ENCODE results near the gene SLC16A5.
"Not testable (repeated sequence)": the region's sequence is repeated elsewhere in the genome, so short reads cannot be mapped to it uniquely, and the experiment has no call there.

The SLC16A5 gene

GRCh38 chr17:75113798-75114551, 26.2 kb downstream of the SLC16A5 start:
- DNase-seq: peak; percentile 59

DNA sequence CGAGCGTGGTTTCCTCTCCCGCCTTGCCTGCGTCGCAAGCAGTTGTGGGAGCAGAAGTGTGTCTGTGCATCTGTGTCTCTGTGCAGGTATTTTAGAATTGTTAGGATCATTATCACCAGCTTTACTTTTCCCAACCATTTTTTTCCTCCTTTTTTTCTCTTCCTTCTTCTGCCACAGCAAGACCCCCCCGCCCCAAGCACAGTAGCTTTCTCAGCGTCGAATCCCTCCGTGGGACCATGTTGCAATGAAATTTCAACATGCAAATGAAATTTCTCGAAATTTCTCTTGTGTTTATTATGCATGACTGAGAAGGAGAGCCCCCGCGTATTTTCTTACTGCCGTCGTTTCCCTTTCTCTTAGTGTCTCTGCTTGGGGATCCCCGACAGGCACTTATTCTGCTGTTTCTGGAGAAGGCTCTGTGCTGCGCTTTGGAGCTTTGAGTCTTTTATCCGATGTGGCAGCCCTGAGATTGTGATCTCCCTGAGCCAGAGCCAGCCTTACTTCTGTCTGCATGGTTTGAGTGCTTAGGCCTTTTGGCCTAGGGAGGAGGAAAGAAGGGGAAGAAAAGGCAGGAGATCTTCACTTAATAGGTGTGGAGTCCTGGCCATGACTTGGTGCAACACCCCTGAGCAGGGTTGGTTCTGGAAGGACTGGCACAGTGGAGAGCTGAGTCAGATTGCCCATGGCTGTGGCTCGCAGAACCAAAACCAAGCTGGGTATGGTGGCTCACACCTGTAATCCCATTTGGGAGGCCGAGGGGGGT, 27.0 kb downstream of the SLC16A5 start:
- no peak for DNase-seq

GRCh38 chr17:75115555-75115954, 27.8 kb downstream of the SLC16A5 start:
- DNase-seq: no peak

- no peak for DNase-seq
These were observed 29.0 kb downstream of the SLC16A5 start for GRCh38 chr17:75116737-75117136.

DNA sequence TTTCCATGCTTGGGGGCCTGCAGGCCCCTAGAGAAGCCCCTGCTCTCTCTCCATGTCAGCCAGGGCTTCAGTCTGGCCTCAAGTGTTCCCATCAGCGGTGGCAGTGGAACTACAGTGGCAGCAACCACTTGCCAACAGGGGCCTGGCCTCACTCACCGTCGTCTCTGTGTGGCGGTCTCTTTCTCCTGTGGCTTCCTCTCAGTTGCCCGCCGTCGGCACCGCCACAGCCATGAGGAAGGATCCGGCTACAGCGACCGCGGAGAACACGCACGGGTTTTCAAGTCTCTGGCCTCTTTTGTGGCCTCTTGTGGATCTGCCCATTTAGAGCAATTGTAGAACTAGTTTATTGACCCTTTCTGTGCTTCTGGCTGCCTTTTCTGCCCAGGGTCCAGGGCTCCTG, 30.6 kb downstream of the SLC16A5 start:
- DNase-seq: no peak

DNA sequence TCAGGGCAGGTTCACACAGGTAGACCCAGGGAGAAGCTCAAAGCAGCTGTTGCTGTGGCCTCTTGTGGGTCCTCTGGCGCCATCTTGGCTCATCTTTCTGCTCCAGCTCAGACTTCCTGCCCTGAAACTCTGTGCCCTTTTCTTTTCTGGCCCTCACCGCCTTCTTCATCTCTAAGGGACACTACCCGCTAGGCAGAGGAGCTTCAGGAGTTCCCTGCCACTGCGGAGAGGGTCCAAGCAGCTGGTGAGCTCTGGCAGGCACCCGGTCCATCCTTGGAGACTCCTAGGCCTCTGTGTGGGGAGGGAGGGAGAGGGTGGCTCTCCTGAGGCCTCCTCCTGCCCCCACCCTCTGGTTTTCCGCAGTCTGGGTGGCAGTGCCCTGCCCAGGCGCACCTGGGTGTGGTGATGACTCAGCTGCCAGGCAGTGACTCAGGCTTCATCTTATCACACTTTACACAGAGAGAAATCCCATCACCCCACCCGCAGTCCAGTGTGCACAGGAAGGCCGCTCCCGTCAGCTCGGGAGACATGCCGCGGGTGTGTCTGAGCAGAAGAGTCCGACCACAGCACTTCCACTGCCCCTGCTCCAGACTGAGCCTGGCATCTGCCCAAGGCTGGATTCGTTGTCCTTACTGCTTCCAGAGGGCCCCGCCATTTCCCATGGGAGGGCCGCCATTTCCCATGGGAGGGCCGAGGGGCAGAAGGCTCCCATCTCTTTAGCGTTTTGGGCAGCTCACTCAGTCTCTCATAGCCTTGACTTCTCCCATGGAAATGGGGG, 36.5 kb downstream of the SLC16A5 start:
- peak; percentile 60 for DNase-seq

GRCh38 chr17:75124819-75125162, 37.0 kb downstream of the SLC16A5 start:
- no peak for DNase-seq

DNA sequence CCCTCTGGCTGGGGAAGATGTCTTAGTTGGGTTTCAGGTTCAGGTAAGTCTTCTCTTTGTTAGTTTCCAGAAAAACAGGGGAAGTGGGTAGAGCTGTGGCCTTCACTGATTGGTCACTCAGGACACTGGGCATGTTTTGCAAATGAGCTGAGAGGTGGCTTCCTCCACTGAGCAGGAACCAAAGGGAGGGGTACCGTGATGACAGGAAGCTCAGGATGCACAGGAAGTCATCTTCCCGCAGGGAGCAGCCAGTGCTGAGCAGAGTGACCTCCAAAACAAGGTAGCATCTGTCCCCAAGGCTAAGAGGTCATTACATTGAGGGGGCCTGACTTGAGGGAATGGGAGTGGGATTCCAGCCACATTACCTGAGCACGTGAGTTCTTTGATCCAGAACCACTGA, 38.2 kb downstream of the SLC16A5 start:
- DNase-seq: no peak

DNA sequence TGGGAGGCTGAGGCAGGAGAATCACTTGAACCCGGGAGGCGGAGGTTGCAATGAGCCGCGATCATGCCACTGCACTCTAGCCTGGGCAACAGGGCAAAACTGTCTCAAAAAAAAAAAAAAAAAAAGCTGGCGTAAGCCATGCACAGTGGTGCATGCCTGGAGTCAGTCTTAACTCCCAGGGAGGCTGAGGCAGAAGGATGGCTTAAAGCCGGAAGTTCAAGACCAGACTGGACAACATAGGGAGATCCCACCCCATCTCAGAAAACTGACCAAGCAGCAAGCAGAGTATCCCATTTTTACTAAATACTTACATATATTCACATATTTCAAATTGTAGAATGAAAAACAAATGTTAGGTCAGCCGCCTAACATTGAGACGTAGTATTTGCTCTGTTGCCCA, 39.2 kb downstream of the SLC16A5 start:
- DNase-seq: no peak

DNA sequence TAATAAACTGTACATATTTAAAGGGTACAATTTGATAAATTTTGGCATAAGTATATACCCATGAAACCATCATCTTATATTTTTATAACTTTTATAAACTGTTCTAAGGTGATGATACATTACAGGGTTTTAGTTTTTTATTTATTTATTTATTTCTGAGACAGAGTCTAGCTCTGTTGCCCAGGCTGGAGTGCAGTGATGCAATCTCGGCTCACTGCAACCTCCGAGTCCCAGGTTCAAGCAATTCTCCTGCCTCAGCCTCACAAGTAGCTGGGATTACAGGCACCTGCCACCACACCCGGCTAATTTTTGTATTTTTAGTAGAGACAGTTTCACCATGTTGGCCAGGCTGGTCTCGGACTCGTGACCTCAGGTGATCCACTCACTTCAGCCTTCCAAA, 40.2 kb downstream of the SLC16A5 start:
- not testable (repeated sequence) for DNase-seq

DNA sequence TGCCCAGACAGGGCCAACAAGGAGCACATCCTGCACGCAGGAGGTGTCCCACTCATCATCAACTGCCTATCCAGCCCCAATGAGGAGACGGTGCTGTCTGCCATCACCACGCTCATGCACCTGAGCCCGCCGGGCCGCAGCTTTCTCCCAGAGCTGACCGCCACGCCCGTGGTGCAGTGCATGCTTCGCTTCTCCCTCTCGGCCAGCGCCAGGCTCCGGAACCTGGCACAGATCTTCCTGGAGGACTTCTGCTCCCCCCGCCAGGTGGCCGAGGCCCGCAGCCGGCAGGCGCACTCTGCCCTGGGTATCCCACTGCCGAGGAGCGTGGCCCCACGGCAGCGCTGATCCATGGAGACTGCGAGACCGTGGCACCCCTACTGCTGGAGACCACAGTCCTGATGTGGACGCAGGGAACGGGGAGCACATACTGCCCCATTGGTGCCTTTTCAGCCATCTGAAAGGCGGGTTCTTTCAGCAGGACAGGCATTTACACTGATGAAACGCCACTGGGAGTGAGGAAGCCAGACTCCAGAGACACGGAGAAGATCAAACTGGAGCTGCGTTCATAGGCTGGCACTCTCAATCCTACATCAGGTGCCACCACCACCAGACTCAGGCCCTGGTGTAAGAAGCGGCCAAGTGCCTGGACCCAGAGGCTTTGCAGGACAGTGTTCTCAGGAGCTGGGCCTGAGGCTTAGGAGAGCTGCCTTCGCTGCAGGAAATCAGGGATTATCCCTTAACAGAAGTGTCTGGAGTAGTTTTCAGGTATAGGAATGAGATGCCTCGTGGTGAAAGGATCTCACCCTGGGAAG, 41.1 kb downstream of the SLC16A5 start:
- no peak for DNase-seq

GRCh38 chr17:75129576-75129975, 41.8 kb downstream of the SLC16A5 start:
- no peak for DNase-seq

DNA sequence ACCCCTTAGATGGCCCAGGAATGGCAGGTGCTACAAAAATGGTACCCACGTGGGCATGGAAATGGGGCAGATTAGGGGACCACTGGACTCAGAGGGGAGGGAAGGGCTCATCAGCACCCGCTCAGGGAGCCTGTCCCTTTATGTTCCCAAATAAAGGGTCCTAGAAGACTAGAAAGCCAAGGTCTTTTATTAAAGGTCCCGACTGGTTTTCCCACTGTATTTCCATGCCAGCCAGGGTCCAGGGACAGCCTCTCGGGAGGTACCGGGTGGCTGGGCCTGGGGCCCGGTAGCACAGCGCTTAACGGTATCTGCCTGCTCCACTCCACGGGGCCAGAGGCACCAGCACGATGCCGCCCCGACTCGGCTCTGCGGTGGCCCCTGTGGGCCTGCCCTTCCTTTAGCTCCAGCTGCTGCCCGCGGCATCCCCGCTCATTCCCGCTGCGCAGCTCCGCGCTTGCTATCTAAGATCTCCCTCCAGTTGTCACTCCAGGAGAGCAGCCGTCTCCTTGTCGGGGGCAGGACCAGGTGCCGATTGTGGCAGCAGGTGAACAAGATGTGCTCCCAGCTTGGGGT, 42.4 kb downstream of the SLC16A5 start:
- no peak for DNase-seq

DNA sequence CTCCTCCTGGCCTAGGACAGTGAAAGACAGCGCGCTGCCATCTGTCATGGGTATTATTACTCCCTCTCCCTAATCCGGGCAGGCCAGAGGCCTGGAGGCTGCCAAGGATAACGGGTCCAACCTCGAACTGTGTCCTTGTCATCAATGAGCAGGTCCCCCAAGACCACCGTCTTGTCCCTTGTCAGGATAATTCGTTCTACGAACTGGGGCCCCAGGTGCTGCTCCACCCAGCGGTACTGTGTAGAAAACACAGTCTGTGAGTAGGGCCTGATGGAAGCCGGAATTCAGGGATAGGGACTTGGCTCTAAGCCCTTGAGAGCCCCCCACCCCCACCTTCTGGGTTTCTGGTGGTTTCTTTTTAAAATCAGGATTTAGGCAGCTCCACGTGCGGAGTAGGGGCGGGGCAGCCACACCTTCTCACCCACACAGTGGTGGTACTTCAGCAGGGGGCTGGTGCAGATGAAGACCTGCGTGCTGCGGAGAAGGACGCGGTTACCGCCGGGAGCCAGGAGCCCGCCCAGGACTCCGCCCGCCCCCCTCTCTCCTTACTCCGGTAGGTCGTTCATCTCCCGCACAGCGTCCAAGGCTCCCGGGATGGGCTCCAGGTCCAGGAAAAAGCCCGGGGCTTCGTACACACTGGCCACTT, 43.0 kb downstream of the SLC16A5 start:
- DNase-seq: peak; percentile 73

- DNase-seq: peak; percentile 50
These were observed 43.7 kb downstream of the SLC16A5 start, which contains the start of gene NT5C for GRCh38 chr17:75131278-75132017. Gene NT5C (minus strand): TSS chr17:75131742. CDS start chr17:75131707, 35 bp downstream.

DNA sequence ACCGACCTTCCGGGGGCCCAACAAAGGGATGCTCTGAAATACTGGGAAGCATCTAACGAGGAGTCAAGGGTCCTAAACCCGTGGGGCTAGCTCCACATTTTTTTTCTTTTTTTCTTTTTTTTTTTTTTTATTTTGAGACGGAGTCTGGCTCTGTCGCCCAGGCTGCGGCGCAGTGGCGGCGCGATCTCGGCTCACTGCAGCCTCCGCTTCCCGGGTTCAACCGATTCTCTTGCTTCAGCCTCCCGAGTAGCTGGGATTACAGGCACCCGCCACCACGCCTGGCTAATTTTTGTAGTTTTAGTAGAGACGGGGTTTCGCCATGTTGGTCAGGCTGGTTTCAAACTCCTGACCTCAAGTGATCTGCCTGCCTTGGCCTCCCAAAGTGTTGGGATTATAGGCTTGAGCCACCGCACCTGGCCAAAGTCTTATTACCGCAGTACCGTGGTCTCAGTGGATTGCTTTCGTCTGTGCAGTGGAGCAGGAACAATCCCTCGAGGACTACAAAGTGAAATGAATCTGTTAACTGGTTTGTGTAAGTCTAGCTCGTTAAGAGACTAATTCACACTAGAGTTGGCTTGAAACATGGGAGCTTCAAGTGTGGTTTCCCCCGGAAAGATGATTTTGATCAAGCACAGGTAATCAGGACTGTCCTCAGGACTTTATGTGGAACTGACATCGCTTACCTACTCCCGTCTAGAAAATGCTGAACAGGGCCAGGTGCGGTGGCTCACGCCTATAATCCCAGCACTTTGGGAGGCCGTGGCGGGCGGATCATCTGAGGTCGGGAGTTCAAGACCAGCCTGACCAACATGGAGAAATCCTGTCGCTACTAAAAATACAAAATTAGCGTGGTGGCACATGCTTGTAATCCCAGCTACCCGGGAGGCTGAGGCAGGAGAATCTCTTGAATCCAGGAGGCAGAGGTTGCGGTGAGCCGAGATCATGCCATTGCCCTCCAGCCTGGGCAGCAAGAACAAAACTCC, 44.6 kb downstream of the SLC16A5 start:
- not testable (repeated sequence) for DNase-seq

- no peak for DNase-seq
These were observed 45.2 kb downstream of the SLC16A5 start for GRCh38 chr17:75133001-75133400.

DNA sequence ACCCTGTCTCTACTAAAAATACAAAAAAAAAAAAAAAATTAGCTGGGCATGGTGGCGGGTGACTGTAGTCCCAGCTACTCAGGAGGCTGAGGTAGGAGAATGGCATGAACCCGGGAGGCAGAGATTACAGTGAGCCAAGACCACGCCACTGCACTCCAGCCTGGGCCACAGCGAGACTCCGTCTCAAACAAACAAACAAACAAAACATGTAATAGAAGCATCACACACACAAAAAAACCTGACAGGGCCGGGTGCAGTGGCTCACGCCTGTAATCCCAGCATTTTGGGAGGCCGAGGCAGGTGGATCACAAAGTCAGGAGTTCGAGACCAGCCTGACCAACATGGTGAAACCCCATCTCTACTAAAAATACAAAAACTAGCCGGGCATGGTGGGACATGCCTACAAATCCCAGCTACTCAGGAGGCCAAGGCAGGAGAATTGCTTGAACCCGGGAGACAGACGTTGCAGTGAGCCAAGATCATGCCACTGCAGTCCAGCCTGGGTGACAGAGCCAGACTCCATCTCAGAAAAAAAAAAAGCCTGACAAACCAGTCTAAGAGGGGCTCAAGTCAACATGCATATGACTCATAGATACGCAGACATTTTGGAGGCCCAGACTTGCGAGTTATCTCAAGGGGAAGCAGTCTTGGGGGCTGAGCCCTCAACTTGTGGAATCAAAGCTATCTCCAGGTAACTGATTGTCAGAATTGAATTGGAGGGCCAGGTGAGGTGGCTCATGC, 46.0 kb downstream of the SLC16A5 start:
- not testable (repeated sequence) for DNase-seq

GRCh38 chr17:75135452-75135851, 47.7 kb downstream of the SLC16A5 start:
- no peak for DNase-seq

All from kidney glomerular epithelial cell (primary cell).